Skin epidermis (tissue), 12 donors: ENCODE data around the gene PAPOLA.

Experiments
- H3K27ac ChIP-seq, 21 experiments: fragments of 200-600 bp; sonication (generic) in 11 of 21; one replicate each; pipeline ENCODE4 v1.5.0; 2020; ENCODE audit warnings: mild to moderate bottlenecking in 3 of 21, inconsistent platforms in 2 of 21, moderate library complexity in 2 of 21
- H3K4me3 ChIP-seq, 7 experiments: fragments of 200-600 bp; sonication (generic) in 2 of 7; one replicate each; pipeline ENCODE4 v1.5.0; 2020; ENCODE audit warnings: inconsistent platforms in 2 of 7, mild to moderate bottlenecking in 2 of 7, moderate library complexity in 1 of 7

The PAPOLA gene

DNA sequence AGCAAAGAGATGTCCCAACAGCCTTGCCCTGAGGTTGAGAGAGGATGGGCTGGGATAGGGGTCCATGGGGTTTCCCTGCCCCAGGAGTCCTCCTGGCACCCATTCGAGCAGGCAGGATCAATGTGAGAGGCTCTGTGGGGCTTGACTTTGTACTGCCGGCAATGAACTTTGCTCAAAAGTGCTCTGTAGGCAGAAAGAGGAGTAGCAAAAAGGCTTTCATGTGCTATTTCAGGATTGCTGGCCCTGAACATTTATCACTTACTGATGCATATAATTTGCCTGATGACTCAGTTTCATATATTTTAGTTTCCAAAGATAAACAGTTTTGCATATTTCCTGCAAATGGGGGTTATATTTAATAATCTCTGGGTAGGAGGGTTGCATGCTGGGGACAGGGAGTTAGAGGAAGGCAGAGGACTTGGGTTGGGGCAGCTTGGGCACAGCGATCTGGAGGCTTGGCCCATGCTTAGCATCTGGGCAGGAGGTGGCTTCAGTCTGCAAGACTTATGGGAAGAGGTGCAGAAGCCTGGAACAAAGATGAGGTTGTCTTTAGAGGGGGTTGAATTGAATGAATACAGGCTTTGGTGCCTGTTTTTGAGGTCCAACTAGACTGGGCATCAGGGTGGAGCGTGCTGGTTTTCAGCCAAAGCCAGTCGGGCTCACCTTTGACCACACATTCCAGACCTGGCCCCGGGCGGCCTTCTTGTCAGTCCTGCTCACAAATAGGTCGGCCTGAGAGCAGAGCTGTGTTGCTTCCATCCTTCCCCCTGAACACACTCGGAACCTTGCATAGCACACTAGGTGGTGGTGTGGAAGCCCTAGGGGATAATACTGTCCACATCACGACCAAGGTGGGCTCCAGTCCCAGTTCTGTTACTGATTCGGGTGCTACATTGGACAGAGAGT is 101.4 kb downstream of the PAPOLA start:
- Histone ChIP-seq H3K4me3 (no peak overlapping the region), H3K27ac (no peak overlapping the region)

DNA sequence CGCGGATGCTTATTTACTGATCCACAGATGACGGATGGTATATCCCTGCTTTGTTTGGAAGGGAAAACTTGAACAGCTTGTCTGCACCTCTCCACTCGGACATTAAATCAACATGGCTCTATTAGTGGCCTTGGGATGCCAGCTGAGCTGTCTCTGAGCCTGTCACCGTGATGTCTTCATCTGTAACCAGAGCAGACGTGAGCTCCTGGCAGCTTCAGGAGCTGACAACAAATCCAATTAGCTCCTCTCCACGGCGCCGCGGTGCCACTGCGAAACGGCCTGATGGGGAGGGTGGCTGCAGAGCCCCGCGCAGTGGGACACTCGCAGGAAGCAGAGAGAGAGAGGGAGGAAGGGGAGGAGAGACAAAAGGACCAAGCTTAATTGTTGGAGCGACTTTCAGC is 112.3 kb downstream of the PAPOLA start:
- no peak overlapping the region for H3K4me3 ChIP-seq
- no peak overlapping the region for H3K27ac ChIP-seq

DNA sequence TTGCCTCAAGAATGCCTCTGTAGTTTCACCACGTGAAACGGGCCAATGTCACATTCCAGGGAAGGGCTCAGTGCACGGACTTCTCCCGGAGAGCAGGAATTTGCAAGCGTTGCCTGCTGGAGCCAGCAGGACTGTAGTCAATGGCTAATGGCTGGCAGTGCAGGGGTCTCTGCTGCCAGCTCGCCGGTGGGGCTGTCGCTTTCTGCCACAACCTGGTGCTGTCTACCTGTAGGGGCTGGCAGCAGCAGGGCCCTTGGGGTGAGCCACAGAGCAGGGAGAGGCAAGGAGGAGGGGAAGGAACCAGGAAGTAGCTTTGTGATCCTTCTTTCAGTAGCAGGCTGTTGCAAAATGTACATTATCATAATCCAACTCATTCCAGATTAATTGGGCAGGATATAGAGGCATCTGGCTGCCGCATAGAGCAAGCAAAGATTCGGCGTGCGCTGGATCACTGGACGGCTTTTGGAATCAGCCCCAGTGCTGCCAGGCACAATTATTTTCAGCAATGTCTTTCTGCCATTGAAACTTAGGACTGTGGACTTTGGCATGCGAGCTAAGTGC is 114.1 kb downstream of the PAPOLA start:
- Histone ChIP-seq H3K27ac (no peak overlapping the region), H3K4me3 (no peak overlapping the region)
